ENCODE data around the gene SPIRE2.

GRCh38 chr16:89873972-89874689 is 45.9 kb downstream of the SPIRE2 start:
- no peak for TF ChIP-seq CTCF (IDR thresholded peaks at IDR 0.05)
- TF ChIP-seq POLR2A (IDR thresholded peaks at IDR 0.05), result no peak
